HEK293T (cell line): ENCODE data around the gene LRRC8A.

Experiments used
- CTCF ChIA-PET: fragments of 350-600 bp; formaldehyde crosslinking; extraction: SDS; loops from one replicate; lab custom pipeline; 2021; ENCODE audit warnings: antibody characterized with exemption, inconsistent platforms; lab: Yijun Ruan, JAX
- POLR2A ChIA-PET: fragments of 350-600 bp; formaldehyde crosslinking; extraction: SDS; loops from one replicate; lab custom pipeline; 2020; ENCODE audit warnings: antibody characterized with exemption, inconsistent platforms; lab: Yijun Ruan, JAX
- DNase-seq: peaks from one replicate; pipeline ENCODE4 v3.0.0; 2012; ENCODE audit warnings: mixed read lengths; ENCODE audit errors: extremely low spot score
- ARNT ChIP-seq: fragments of 450-650 bp; IDR thresholded peaks from 2 replicates; pipeline ENCODE4 v1.6.1; 2017; ENCODE audit warnings: mild to moderate bottlenecking
- BHLHE40 ChIP-seq: fragments of 450-650 bp; IDR thresholded peaks from 2 replicates; pipeline ENCODE4 v1.6.1; 2016; ENCODE audit warnings: mild to moderate bottlenecking, moderate library complexity, borderline replicate concordance
- CTBP1 ChIP-seq: fragments of 450-650 bp; IDR thresholded peaks from 2 replicates; pipeline ENCODE4 v1.6.1; 2016; ENCODE audit warnings: borderline replicate concordance
- ELF4 ChIP-seq: fragments of 450-650 bp; IDR thresholded peaks from 2 replicates; pipeline ENCODE4 v1.6.1; 2017; ENCODE audit warnings: antibody characterized with exemption
- FOXA1 ChIP-seq: fragments of 450-650 bp; IDR thresholded peaks from 2 replicates; pipeline ENCODE4 v1.6.1; 2016; ENCODE audit warnings: mild to moderate bottlenecking
- FOXK2 ChIP-seq: fragments of 450-650 bp; IDR thresholded peaks from 2 replicates; pipeline ENCODE4 v1.6.1; 2016; ENCODE audit warnings: mild to moderate bottlenecking
- FOXM1 ChIP-seq: fragments of 450-650 bp; IDR thresholded peaks from 2 replicates; pipeline ENCODE4 v1.6.1; 2017; ENCODE audit warnings: mild to moderate bottlenecking, borderline replicate concordance
- HDGF ChIP-seq: fragments of 450-650 bp; IDR thresholded peaks from 2 replicates; pipeline ENCODE4 v1.6.1; 2017; ENCODE audit warnings: antibody characterized with exemption, borderline replicate concordance
- L3MBTL2 ChIP-seq: fragments of 450-650 bp; conservative IDR thresholded peaks from 2 replicates; pipeline ENCODE4 v1.6.1; 2016; ENCODE audit warnings: mild to moderate bottlenecking
- LEF1 ChIP-seq: fragments of 450-650 bp; IDR thresholded peaks from 2 replicates; pipeline ENCODE4 v1.6.1; 2017; ENCODE audit warnings: mild to moderate bottlenecking, borderline replicate concordance
- NFRKB ChIP-seq: fragments of 450-650 bp; IDR thresholded peaks from 2 replicates; pipeline ENCODE4 v1.6.1; 2016; ENCODE audit warnings: mild to moderate bottlenecking, moderate library complexity
- PKNOX1 ChIP-seq: fragments of 450-650 bp; IDR thresholded peaks from 2 replicates; pipeline ENCODE4 v1.6.1; 2016
- SP1 ChIP-seq: fragments of 450-650 bp; IDR thresholded peaks from 2 replicates; pipeline ENCODE4 v1.6.1; 2017
- SUZ12 ChIP-seq: fragments of 450-650 bp; IDR thresholded peaks from 2 replicates; pipeline ENCODE4 v1.6.1; 2016; ENCODE audit warnings: mild to moderate bottlenecking
- TARDBP ChIP-seq: fragments of 450-650 bp; IDR thresholded peaks from 2 replicates; pipeline ENCODE4 v1.6.1; 2016
- ZNF384 ChIP-seq: fragments of 450-650 bp; IDR thresholded peaks from 2 replicates; pipeline ENCODE4 v1.6.1; 2016

LRRC8A gene

DNA sequence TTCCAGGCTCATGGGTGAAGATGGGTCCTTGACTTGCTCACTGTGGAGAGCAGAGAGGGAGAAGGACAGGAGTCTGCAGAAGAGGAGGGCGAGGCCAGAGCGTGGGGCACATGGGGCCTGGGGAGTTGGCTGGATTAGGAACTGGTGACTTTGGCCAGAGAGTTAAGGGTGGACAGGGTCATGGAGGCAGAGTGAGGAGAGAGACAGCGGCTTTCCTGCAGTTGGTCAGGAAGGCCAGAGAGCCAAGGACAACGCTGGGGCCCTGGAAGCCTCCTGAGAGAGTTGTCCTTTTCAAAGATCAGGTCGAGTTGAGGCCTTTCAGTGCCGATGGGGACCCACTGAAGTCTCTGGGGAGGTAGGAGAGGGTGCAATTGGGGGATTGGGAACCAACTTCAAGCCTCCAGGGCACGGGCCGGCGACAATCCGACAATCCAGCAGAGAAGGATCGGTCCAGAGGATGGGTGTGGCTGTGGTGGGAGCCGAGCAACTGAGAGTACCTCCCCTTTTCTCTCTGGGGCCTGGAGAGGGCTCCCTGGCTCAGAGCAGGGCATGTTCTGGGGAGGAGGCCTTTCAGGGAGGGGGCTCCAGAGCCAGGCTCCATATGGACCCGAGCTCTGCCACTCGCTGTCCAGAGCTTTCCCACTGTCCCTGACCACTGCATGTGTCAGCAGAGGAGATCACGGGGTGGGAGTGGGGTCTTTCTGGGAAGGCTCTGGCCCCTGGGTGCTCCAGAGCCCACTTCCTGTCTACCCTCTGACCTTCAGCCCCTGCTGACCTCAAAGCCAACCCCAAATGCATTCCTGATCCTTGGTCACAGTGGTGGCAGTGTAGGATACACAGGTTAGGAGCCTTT lies 31.3 kb downstream of the LRRC8A start:
- CTCF ChIA-PET = no interaction called here
- POLR2A ChIA-PET = interaction anchor here (2.1 kb wide), 1 partner anchor 8 kb away, joined by 8 read pairs; the partner anchor contains the start of gene PHYHD1
- TF ChIP-seq ARNT = no peak
- no peak for DNase-seq

DNA sequence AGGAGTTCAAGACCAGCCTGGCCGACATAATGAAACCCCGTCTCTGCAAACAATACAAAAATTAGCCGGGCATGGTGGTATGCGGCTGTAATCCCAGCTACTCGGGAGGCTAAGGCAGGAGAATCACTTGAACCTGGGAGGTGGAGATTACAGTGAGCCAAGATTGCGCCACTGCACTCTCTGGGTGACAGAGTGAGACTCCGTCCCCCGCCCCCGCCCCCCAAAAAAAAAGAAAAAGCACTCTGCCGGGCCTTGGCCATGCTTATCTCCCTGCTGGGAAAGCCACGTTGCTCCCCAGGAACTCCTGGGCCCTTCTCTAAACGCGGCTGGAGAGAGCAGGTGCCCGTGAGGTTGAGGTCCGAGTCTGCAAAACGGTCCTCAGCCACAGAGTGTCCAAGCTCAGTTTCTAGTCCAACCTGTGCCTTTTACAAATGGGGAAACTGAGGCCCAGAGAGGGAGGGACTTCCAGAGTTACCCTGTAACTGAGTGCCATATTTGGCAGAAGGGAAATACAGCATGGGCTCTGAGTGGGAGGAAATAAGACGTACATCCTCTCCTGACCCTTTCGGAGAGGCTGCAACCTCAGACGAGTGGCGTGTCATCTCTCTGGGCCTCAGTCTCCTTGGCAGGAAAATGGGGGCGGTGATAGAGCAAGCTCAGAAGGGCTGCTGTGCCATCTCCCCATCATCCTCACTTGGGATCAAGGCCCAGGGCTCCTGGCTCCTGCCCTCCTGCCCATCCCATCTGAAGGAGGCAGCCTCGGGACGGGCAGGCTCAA lies 32.3 kb downstream of the LRRC8A start:
- no peak for DNase-seq
- ChIA-PET CTCF (no interaction called here), POLR2A (no interaction called here)
- TF ChIP-seq FOXK2 (no peak), TARDBP (no peak), BHLHE40 (no peak), SP1 (no peak), L3MBTL2 (no peak)

GRCh38 chr9:128916204-128916603 lies 34.3 kb downstream of the LRRC8A start:
- no peak for DNase-seq
- TF ChIP-seq CTBP1 = no peak
- TF ChIP-seq PKNOX1 = no peak
- no peak for TF ChIP-seq FOXK2
- TF ChIP-seq L3MBTL2 = no peak
- no peak for TF ChIP-seq FOXM1
- no peak for TF ChIP-seq ZNF384
- TF ChIP-seq ELF4 = no peak
- no peak for TF ChIP-seq BHLHE40
- no peak for TF ChIP-seq SUZ12
- no peak for TF ChIP-seq HDGF
- TF ChIP-seq NFRKB = no peak
- no peak for TF ChIP-seq ARNT
- TF ChIP-seq LEF1 = no peak
- TF ChIP-seq SP1 = no peak
- no peak for TF ChIP-seq TARDBP
- TF ChIP-seq FOXA1 = no peak
- ChIA-PET CTCF (no interaction called here), POLR2A (no interaction called here)

GRCh38 chr9:128916745-128917144 lies 34.8 kb downstream of the LRRC8A start:
- ChIA-PET POLR2A (no interaction called here), CTCF (no interaction called here)
- TF ChIP-seq TARDBP (no peak), SUZ12 (no peak), CTBP1 (no peak), FOXM1 (no peak), L3MBTL2 (no peak), LEF1 (no peak), ELF4 (no peak), NFRKB (no peak), FOXK2 (no peak), HDGF (no peak), BHLHE40 (no peak), SP1 (no peak), ZNF384 (no peak), PKNOX1 (no peak), ARNT (no peak), FOXA1 (no peak)
- no peak for DNase-seq

- ChIA-PET POLR2A (no interaction called here), CTCF (no interaction called here)
- TF ChIP-seq ELF4 (no peak), HDGF (no peak), FOXA1 (no peak), FOXM1 (no peak), NFRKB (no peak)
- DNase-seq = no peak
Observed at GRCh38 chr9:128917151-128917849, 35.4 kb downstream of the LRRC8A start.

- TF ChIP-seq ARNT = no peak
- no peak for TF ChIP-seq PKNOX1
- TF ChIP-seq LEF1 = no peak
- TF ChIP-seq FOXA1 = no peak
- no peak for TF ChIP-seq HDGF
- no peak for TF ChIP-seq NFRKB
- TF ChIP-seq FOXK2 = no peak
- TF ChIP-seq L3MBTL2 = no peak
- TF ChIP-seq SUZ12 = no peak
- TF ChIP-seq BHLHE40 = no peak
- no peak for TF ChIP-seq ZNF384
- TF ChIP-seq ELF4 = no peak
- DNase-seq = no peak
- ChIA-PET POLR2A (no interaction called here), CTCF (no interaction called here)
Observed at GRCh38 chr9:128918921-128919320, 37.0 kb downstream of the LRRC8A start.
